Endothelial cell of umbilical vein (primary cell): ENCODE results near the gene C2CD4D.

Experiments
- CTCF ChIP-seq, 2 donors: IDR thresholded peaks; 1 replicate in 1 of 2; 2 replicates in 1 of 2; pipeline ENCODE4 v1.5.1; 2011; ENCODE audit warnings: low read length in 2 of 2, mild to moderate bottlenecking in 2 of 2, moderate library complexity in 2 of 2, control low read depth in 1 of 2, inconsistent platforms in 1 of 2, low read depth in 1 of 2; ENCODE audit not compliant: insufficient read depth in 1 of 2; ENCODE audit errors: extremely low read depth in 1 of 2
- EZH2 ChIP-seq: IDR thresholded peaks from 2 replicates; pipeline ENCODE4 v1.6.1; 2012; ENCODE audit warnings: borderline replicate concordance, low read depth, mild to moderate bottlenecking, moderate library complexity, low read length, inconsistent platforms; ENCODE audit not compliant: severe bottlenecking
- FOS ChIP-seq: IDR thresholded peaks from 2 replicates; pipeline ENCODE4 v1.6.1; 2011; ENCODE audit warnings: mild to moderate bottlenecking, low read length, moderate library complexity, borderline replicate concordance; ENCODE audit not compliant: insufficient read depth
- MAX ChIP-seq: IDR thresholded peaks from 2 replicates; pipeline ENCODE4 v1.6.1; 2011; ENCODE audit not compliant: insufficient read depth, insufficient read length
- MYC ChIP-seq: IDR thresholded peaks from one replicate; pipeline ENCODE4 v1.6.1; 2011; ENCODE audit warnings: mild to moderate bottlenecking, low read depth, low read length
- POLR2A ChIP-seq: IDR thresholded peaks from 2 replicates; pipeline ENCODE4 v1.6.1; 2012; ENCODE audit warnings: low read depth, mild to moderate bottlenecking, control low read depth, low read length
- POLR2AphosphoS5 ChIP-seq: IDR thresholded peaks from 2 replicates; pipeline ENCODE4 v1.6.1; 2012; ENCODE audit warnings: low read depth, mild to moderate bottlenecking, control low read depth, low read length, moderate library complexity; ENCODE audit not compliant: insufficient read depth

GRCh38 chr1:151867321-151867720 is 27.7 kb upstream of the C2CD4D start:
- no peak for TF ChIP-seq CTCF (IDR thresholded peaks at IDR 0.05; ENCODE audit: extremely low read depth in 1 of 2, insufficient read depth in 1 of 2, low read depth in 1 of 2, low read length in 2 of 2)
- TF ChIP-seq MYC = no peak
- TF ChIP-seq POLR2AphosphoS5 = no peak
- no peak for TF ChIP-seq EZH2
- no peak for TF ChIP-seq FOS
- TF ChIP-seq MAX = no peak
- no peak for TF ChIP-seq POLR2A
